Dermis microvascular lymphatic vessel endothelial cell (primary cell): ENCODE measurements around the gene CLDND1. TPM values are rescaled to one million over a fixed set of nuclear protein-coding genes. Genes with fewer than 3 reads are reported as not detected.
"Not testable (repeated sequence)": the region's sequence is repeated elsewhere in the genome, so short reads cannot be mapped to it uniquely, and the experiment has no call there.

Experiments
- DNase-seq, 2 donors: peaks; one replicate each; pipeline versions ENCODE4 v3.0.0 to v3.0.0-alpha.2; 2010; ENCODE audit warnings: low read depth in 2 of 2
- total RNA-seq: library from RNA; depleted of rRNA; stranded (reverse); fragments of >200 nt; gene quantifications from 2 replicates; pipeline ENCODE4 v1.2.1, GENCODE V29; 2014

CLDND1 gene
- total RNA-seq, result 80.2 and 125 TPM in 2 replicates

GRCh38 chr3:98522544-98523281 lies at the start of gene CLDND1:
Gene CLDND1 (minus strand): TSS chr3:98522902. CDS start chr3:98521424, 1,478 bp downstream.
- DNase-seq, result peak; percentile 89 to 95

- no peak for DNase-seq
Measured at GRCh38 chr3:98568402-98568801, 45.7 kb upstream of the CLDND1 start.

GRCh38 chr3:98567666-98568270 lies 45.1 kb upstream of the CLDND1 start:
- DNase-seq, result no peak

- no peak for DNase-seq
Measured at GRCh38 chr3:98565843-98566242, 43.1 kb upstream of the CLDND1 start.

GRCh38 chr3:98565237-98565643 lies 42.5 kb upstream of the CLDND1 start:
- DNase-seq, result no peak

- no peak for DNase-seq
Measured at GRCh38 chr3:98564282-98565005, 41.7 kb upstream of the CLDND1 start.

GRCh38 chr3:98563661-98564281 lies 41.1 kb upstream of the CLDND1 start:
- no peak for DNase-seq

GRCh38 chr3:98561727-98562521 lies 39.2 kb upstream of the CLDND1 start:
- DNase-seq, result no peak

GRCh38 chr3:98560911-98561310 lies 38.2 kb upstream of the CLDND1 start:
- DNase-seq, result no peak

GRCh38 chr3:98559769-98560168 lies 37.1 kb upstream of the CLDND1 start:
- DNase-seq, result not testable (repeated sequence)

- no peak for DNase-seq
Measured at GRCh38 chr3:98558100-98558827, 35.6 kb upstream of the CLDND1 start.

GRCh38 chr3:98557324-98558010 lies 34.8 kb upstream of the CLDND1 start:
- no peak for DNase-seq

- DNase-seq, result no peak
Measured at GRCh38 chr3:98556164-98557130, 33.7 kb upstream of the CLDND1 start.

- DNase-seq, result no peak
Measured at GRCh38 chr3:98555025-98555379, 32.3 kb upstream of the CLDND1 start.

- no peak for DNase-seq
Measured at GRCh38 chr3:98554580-98554979, 31.9 kb upstream of the CLDND1 start.

GRCh38 chr3:98553753-98554152 lies 31.1 kb upstream of the CLDND1 start:
- no peak for DNase-seq

- DNase-seq, result no peak
Measured at GRCh38 chr3:98553021-98553563, 30.4 kb upstream of the CLDND1 start.

- DNase-seq, result no peak
Measured at GRCh38 chr3:98552232-98553020, 29.7 kb upstream of the CLDND1 start.
